Ishikawa (cell line): ENCODE data around the gene CLBA1.
A peak's percentile ranks its signal among the peaks of the same experiment; 100 is the strongest.

Experiments
- CEBPB ChIP-seq: IDR thresholded peaks from 2 replicates; pipeline ENCODE4 v1.6.1; 2012
- CREB1 ChIP-seq: IDR thresholded peaks from 2 replicates; pipeline ENCODE4 v1.6.1; 2012; ENCODE audit warnings: low read depth
- EGR1 ChIP-seq: IDR thresholded peaks from 2 replicates; pipeline ENCODE4 v1.6.1; 2012
- EP300 ChIP-seq: IDR thresholded peaks from 2 replicates; pipeline ENCODE4 v1.6.1; 2012; ENCODE audit warnings: borderline replicate concordance
- FOXM1 ChIP-seq: IDR thresholded peaks from 2 replicates; pipeline ENCODE4 v1.6.1; 2012; ENCODE audit warnings: low read depth, borderline replicate concordance
- MAX ChIP-seq: IDR thresholded peaks from 2 replicates; pipeline ENCODE4 v1.6.1; 2012
- NFIC ChIP-seq: IDR thresholded peaks from 2 replicates; pipeline ENCODE4 v1.6.1; 2012
- RAD21 ChIP-seq: IDR thresholded peaks from 2 replicates; pipeline ENCODE4 v1.6.1; 2012; ENCODE audit warnings: low read depth
- TAF1 ChIP-seq: IDR thresholded peaks from 2 replicates; pipeline ENCODE4 v1.6.1; 2012; ENCODE audit warnings: low read depth, mild to moderate bottlenecking
- TCF12 ChIP-seq: IDR thresholded peaks from 2 replicates; pipeline ENCODE4 v1.6.1; 2012; ENCODE audit warnings: low read depth
- TEAD4 ChIP-seq: IDR thresholded peaks from 2 replicates; pipeline ENCODE4 v1.6.1; 2012
- USF1 ChIP-seq: IDR thresholded peaks from 2 replicates; pipeline ENCODE4 v1.6.1; 2012
- YY1 ChIP-seq: IDR thresholded peaks from 2 replicates; pipeline ENCODE4 v1.6.1; 2012; ENCODE audit warnings: low read depth
- ZBTB7A ChIP-seq: IDR thresholded peaks from 2 replicates; pipeline ENCODE4 v1.6.1; 2012; ENCODE audit warnings: low read depth
- TF ChIP-seq, protein P1 (sequence below): IDR thresholded peaks from 2 replicates; pipeline ENCODE4 v1.6.1; 2012; ENCODE audit warnings: low read depth, mild to moderate bottlenecking

The CLBA1 gene

DNA sequence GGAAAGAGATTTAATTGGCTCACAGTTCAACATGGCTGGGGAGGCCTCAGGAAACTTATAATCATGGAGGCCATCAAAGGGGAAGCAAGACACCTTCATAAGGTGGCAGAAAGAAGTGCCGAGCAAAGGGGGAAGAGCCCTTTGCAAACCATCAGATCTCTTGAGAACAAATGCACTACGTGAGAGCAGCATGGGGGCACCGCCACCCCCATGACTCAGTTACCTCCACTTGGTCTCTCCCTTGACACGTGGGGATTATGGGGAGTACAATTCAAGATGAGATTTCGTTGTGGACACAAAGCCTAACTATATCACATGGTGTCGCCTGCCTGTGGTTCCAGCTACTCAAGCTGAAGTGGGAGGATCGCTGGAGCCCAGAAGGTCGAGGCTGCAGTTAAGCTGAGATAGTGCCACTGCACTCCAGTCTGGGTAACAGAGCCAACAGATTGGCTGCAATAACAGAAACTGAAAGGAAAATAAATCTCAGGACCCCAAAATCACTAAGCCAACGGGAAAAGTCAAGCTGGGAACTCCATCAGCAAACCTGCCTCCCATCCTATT lies 45.3 kb downstream of the CLBA1 start:
- no peak for TF ChIP-seq RAD21
- TF ChIP-seq CEBPB: no peak
- no peak for TF ChIP-seq MAX
- TF ChIP-seq TEAD4: no peak
- TF ChIP-seq TAF1: no peak
- TF ChIP-seq ZBTB7A: no peak
- no peak for TF ChIP-seq CREB1
- no peak for TF ChIP-seq USF1
- TF ChIP-seq, protein P1, sequence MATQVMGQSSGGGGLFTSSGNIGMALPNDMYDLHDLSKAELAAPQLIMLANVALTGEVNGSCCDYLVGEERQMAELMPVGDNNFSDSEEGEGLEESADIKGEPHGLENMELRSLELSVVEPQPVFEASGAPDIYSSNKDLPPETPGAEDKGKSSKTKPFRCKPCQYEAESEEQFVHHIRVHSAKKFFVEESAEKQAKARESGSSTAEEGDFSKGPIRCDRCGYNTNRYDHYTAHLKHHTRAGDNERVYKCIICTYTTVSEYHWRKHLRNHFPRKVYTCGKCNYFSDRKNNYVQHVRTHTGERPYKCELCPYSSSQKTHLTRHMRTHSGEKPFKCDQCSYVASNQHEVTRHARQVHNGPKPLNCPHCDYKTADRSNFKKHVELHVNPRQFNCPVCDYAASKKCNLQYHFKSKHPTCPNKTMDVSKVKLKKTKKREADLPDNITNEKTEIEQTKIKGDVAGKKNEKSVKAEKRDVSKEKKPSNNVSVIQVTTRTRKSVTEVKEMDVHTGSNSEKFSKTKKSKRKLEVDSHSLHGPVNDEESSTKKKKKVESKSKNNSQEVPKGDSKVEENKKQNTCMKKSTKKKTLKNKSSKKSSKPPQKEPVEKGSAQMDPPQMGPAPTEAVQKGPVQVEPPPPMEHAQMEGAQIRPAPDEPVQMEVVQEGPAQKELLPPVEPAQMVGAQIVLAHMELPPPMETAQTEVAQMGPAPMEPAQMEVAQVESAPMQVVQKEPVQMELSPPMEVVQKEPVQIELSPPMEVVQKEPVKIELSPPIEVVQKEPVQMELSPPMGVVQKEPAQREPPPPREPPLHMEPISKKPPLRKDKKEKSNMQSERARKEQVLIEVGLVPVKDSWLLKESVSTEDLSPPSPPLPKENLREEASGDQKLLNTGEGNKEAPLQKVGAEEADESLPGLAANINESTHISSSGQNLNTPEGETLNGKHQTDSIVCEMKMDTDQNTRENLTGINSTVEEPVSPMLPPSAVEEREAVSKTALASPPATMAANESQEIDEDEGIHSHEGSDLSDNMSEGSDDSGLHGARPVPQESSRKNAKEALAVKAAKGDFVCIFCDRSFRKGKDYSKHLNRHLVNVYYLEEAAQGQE: no peak
- no peak for TF ChIP-seq EP300
- no peak for TF ChIP-seq FOXM1
- no peak for TF ChIP-seq YY1
- no peak for TF ChIP-seq TCF12
- no peak for TF ChIP-seq NFIC
- TF ChIP-seq EGR1: no peak

DNA sequence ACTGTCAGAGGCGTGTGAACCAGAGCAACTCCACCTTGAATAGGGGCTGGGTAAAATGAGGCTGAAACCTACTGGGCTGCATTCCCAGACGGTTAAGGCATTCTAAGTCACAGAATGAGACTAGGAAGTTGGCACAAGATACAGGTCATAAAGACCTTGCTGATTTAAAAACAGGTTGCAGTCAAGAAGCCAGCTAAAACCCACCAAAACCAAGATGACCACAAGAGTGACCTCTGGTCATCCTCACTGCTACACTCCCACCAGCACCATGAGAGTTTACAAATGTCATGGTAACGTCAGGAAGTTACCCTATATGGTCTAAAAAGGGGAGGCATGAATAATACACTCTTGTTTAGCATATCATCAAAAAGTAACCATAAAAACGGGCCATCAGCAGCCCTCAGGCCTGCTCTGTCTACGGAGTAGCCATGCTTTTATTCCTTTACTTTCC lies 46.9 kb downstream of the CLBA1 start:
- TF ChIP-seq TCF12 (peak; percentile 80; the same call in 1 of the 2 replicates), TEAD4 (peak; percentile 83), FOXM1 (peak; percentile 71; the same call in 1 of the 2 replicates), RAD21 (0 out of 2 replicates have a peak, but pooled peaks have one; percentile 7), EP300 (peak; percentile 81; the same call in 1 of the 2 replicates), NFIC (peak; percentile 74)

DNA sequence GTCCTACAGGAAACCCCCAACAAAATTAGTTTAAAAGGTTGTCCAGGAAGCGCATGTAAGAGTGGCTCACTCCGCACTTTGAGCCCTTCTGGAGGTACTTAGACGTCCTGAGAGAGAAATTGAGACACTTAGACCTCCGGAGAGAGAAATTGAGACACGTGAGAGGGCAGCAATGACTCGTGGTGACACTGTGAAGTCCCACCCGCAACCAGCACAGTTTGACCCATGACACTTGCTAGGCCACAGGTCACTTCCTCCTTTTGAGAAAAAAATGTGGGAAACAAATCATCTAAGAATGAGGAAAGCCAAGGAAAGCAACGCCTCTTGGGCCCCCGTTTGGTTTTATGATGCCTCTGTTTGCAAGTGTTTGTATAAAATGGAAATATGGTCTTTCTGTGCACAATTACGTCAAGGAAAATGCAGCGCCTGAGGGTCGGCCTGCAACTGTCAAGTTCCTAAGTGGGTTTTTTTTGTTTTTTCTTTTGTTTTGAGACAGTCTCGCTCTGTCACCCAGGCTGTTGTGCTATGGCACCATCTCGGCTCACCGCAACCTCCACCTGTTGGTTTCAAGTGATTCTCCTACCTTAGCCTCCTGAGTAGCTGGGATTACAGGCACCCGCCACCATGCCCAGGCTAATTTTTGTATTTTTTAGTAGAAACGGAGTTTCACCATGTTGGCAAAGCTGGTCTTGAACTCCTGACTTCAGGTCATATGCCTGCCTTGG lies 48.9 kb downstream of the CLBA1 start:
- TF ChIP-seq EGR1 (no peak), MAX (no peak), RAD21 (no peak), CEBPB (no peak), TAF1 (no peak), YY1 (no peak), ZBTB7A (no peak), TEAD4 (no peak), EP300 (no peak), NFIC (no peak), CREB1 (no peak), USF1 (no peak), FOXM1 (no peak), TCF12 (no peak)
- TF ChIP-seq, protein P1: no peak

DNA sequence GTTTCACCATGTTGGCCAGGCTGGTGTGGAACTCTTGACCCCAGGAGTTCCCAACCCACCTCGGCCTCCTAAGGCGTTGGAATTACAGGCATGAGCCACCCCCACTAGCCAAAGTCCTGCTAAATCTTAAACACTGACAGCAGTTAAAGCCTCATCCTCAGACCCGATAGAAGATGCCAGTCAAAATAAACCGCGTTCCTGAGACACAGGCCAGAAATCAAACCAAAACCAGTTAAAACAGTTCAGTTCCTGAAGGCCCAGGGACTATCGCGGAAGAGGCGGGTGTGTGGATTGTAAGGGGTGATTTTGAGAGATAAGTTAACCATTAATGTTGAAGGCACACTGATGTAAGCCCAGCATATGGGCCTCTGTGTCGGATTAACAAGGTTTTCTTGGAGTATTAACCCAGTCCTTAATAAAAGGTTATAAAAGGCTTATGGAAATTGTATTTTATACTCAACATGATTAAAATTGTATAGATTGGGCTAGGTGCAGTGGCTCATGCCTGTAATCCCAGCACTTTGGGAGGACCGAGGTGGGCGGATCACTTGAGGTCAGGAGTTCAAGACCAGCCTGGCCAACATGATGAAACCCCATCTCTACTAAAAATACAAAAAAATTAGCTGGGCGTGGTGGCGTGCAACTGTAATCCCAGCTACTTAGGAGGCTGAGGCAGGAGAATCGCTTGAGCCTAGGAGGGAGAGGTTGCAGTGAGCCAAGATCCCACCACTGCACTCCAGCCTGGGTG lies 54.0 kb downstream of the CLBA1 start:
- TF ChIP-seq EGR1 (no peak), RAD21 (no peak), NFIC (no peak), ZBTB7A (no peak), TEAD4 (no peak)
